Left lung (tissue), 10 donors: ENCODE results near the gene NOTCH4. TPM values are rescaled to one million over a fixed set of nuclear protein-coding genes. Genes with fewer than 3 reads are reported as not detected.
"Not testable (repeated sequence)": the region's sequence is repeated elsewhere in the genome, so short reads cannot be mapped to it uniquely, and the experiment has no call there.

Experiments
- ATAC-seq: fragments of 200-7000 bp; cut with Tn5 transposase; one replicate; pipeline ENCODE4 v1.9.1; 2020; ENCODE audit warnings: moderate library complexity
- DNase-seq, 4 donors: peaks; one replicate each; pipeline ENCODE4 v3.0.0-alpha.2; 2013 to 2020
- H3K27ac ChIP-seq, 2 donors: fragments of 200-600 bp; sonication (generic) in 1 of 2; one replicate each; pipeline versions ENCODE4 v1.5.0 to v1.8.0; 2020 to 2021
- H3K27me3 ChIP-seq, 2 donors: fragments of 200-600 bp; sonication (generic) in 1 of 2; one replicate each; pipeline versions ENCODE4 v1.5.0 to v1.8.0; 2020 to 2021
- H3K36me3 ChIP-seq, 2 donors: fragments of 200-600 bp; sonication (generic) in 1 of 2; one replicate each; pipeline versions ENCODE4 v1.5.0 to v1.8.0; 2020 to 2021
- H3K4me1 ChIP-seq, 2 donors: fragments of 200-600 bp; one replicate each; pipeline ENCODE4 v1.8.0; 2021
- H3K4me3 ChIP-seq, 2 donors: fragments of 200-600 bp; sonication (generic) in 1 of 2; one replicate each; pipeline versions ENCODE4 v1.5.0 to v1.8.0; 2020 to 2021; ENCODE audit warnings: mild to moderate bottlenecking in 1 of 2
- H3K9me3 ChIP-seq, 2 donors: fragments of 200-600 bp; sonication (generic) in 1 of 2; one replicate each; pipeline versions ENCODE4 v1.5.0 to v1.8.0; 2020 to 2021
- intact Hi-C, 2 donors: fragments of 100-400 bp; cut with DNase I; formaldehyde crosslinking; loops; one replicate each; pipeline versions ENCODE4 v1.11.2 to v1.14.2; 2022
- polyA plus RNA-seq, 6 donors: library from polyadenylated mRNA; unstranded; fragments of 120-200 nt; gene quantifications; one replicate each; pipeline ENCODE4 v1.2.1, GENCODE V29; 2013; ENCODE audit not compliant: insufficient read length in 6 of 6
- total RNA-seq, 2 donors: library from RNA; stranded (reverse); fragmentation: NEBNext Ultra II Directional; extraction: Animal tissue kit (Norgen Biotek cat#: 25700); gene quantifications; one replicate each; pipeline ENCODE4 v1.2.1, GENCODE V29; 2021
- TF ChIP-seq, protein P1 (sequence below), 2 donors: fragments of 200-600 bp; sonication (generic) in 1 of 2; IDR thresholded peaks; one replicate each; pipeline versions ENCODE4 v1.5.0 to v1.8.0; 2021; ENCODE audit warnings: antibody characterized with exemption in 2 of 2
- donor health status: DM: no; HTN: yes; CAD: no.
- donor health status: DM: no; HTN: no; CAD: no.

The NOTCH4 gene
- total and polyA plus RNA-seq, 8 donors, result 37.0 to 58.4 (median 50.7) TPM

GRCh38 chr6:32214126-32214525, 9.7 kb downstream of the NOTCH4 start:
- DNase-seq, result no peak
- no peaks in the 10 kb centered on the region for H3K4me1 ChIP-seq
- peaks cover 0 to 11% of the 10 kb centered on the region in 2 donors for H3K36me3 ChIP-seq
- TF ChIP-seq, protein P1, sequence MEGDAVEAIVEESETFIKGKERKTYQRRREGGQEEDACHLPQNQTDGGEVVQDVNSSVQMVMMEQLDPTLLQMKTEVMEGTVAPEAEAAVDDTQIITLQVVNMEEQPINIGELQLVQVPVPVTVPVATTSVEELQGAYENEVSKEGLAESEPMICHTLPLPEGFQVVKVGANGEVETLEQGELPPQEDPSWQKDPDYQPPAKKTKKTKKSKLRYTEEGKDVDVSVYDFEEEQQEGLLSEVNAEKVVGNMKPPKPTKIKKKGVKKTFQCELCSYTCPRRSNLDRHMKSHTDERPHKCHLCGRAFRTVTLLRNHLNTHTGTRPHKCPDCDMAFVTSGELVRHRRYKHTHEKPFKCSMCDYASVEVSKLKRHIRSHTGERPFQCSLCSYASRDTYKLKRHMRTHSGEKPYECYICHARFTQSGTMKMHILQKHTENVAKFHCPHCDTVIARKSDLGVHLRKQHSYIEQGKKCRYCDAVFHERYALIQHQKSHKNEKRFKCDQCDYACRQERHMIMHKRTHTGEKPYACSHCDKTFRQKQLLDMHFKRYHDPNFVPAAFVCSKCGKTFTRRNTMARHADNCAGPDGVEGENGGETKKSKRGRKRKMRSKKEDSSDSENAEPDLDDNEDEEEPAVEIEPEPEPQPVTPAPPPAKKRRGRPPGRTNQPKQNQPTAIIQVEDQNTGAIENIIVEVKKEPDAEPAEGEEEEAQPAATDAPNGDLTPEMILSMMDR (IDR thresholded peaks at IDR 0.05), result no peak
- no peak overlapping the region for H3K27ac ChIP-seq
- H3K4me3 ChIP-seq, result no peak overlapping the region
- no peak for ATAC-seq
- no peaks in the 10 kb centered on the region for H3K27me3 ChIP-seq
- intact Hi-C loops, result no loop called here
- H3K9me3 ChIP-seq, result no peaks in the 10 kb centered on the region

DNA sequence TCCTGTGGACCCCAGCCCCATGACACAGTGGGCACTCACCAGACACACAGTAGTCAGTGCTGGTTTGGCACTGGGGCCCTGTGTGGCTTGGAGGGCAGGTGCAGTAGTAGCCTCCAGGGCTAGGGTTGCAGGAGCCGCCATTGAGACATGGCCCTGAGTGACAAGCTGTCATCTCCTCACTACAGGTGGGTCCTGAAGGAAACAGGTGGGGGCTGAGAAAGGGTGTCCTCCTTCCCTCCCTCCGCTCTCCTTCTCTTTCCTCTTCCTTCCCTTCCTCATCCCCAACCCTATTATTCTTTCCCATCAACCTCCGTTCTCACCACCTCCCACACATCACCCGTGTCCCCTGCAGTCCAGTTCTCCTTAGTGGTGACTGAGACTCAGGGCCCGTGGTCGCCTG, 10.2 kb downstream of the NOTCH4 start:
- no peaks in the 10 kb centered on the region for H3K9me3 ChIP-seq
- H3K4me3 ChIP-seq, result no peak overlapping the region
- no peak overlapping the region for H3K27ac ChIP-seq
- no peaks in the 10 kb centered on the region for H3K4me1 ChIP-seq
- TF ChIP-seq, protein P1 (IDR thresholded peaks at IDR 0.05), result no peak
- ATAC-seq, result no peak
- no peak for DNase-seq
- peaks cover 0 to 9% of the 10 kb centered on the region in 2 donors for H3K36me3 ChIP-seq
- no peaks in the 10 kb centered on the region for H3K27me3 ChIP-seq
- intact Hi-C loops, result no loop called here

GRCh38 chr6:32212076-32212760, 11.6 kb downstream of the NOTCH4 start:
- intact Hi-C loops, result no loop called here
- Histone ChIP-seq H3K36me3 (peaks cover 0 to 13% of the 10 kb centered on the region in 2 donors), H3K27me3 (no peaks in the 10 kb centered on the region), H3K9me3 (no peaks in the 10 kb centered on the region), H3K27ac (no peak overlapping the region), H3K4me3 (no peak overlapping the region), H3K4me1 (no peaks in the 10 kb centered on the region)
- TF ChIP-seq, protein P1 (IDR thresholded peaks at IDR 0.05), result no peak
- no peak for DNase-seq
- no peak for ATAC-seq

DNA sequence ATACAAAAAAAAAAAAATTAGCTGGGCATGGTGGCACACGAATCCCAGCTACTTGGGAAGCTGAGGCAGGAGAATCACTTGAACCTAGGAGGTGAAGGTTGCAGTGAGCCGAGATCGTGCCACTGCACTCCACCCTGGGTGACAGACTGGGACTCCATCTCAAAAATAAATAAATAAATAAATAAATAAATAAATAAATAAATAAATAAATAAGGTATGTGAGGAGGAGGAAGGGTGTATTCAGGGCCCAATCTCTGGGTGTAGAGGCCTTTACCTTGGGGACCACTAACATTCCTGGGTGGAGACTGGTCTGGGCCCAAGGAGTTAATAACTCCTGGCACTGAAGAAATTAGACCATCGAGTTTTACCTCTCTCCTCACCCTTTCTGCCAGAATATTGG, 12.4 kb downstream of the NOTCH4 start:
- H3K4me1 ChIP-seq, H3K4me3 ChIP-seq, ATAC-seq, DNase-seq, intact Hi-C loops, H3K27ac ChIP-seq, H3K9me3 ChIP-seq, H3K27me3 ChIP-seq: not testable (repeated sequence)
- H3K36me3 ChIP-seq, result peaks cover 0 to 13% of the 10 kb centered on the region in 2 donors

- H3K36me3 ChIP-seq, result peaks cover 0 to 13% of the 10 kb centered on the region in 2 donors
- TF ChIP-seq, protein P1 (IDR thresholded peaks at IDR 0.05), result no peak
- no peak for DNase-seq
- no peak for ATAC-seq
- H3K4me3 ChIP-seq, result no peak overlapping the region
- H3K27me3 ChIP-seq, result no peaks in the 10 kb centered on the region
- intact Hi-C loops, result no loop called here
- no peaks in the 10 kb centered on the region for H3K4me1 ChIP-seq
- no peak overlapping the region for H3K27ac ChIP-seq
- H3K9me3 ChIP-seq, result no peaks in the 10 kb centered on the region
These were observed 13.7 kb downstream of the NOTCH4 start for GRCh38 chr6:32210191-32210601.

- Histone ChIP-seq H3K4me3 (no peak overlapping the region), H3K27ac (no peak overlapping the region), H3K27me3 (peaks cover 0 to 4% of the 10 kb centered on the region in 2 donors), H3K4me1 (no peaks in the 10 kb centered on the region), H3K36me3 (peaks cover 0 to 13% of the 10 kb centered on the region in 2 donors), H3K9me3 (no peaks in the 10 kb centered on the region)
- no peak for DNase-seq
- intact Hi-C loops, result no loop called here
- no peak for ATAC-seq
- TF ChIP-seq, protein P1 (IDR thresholded peaks at IDR 0.05), result no peak
These were observed 14.9 kb downstream of the NOTCH4 start for GRCh38 chr6:32208996-32209395.
